Lower lobe of right lung (tissue), 2 donors: Measurements from ENCODE around the gene HAUS7. TPM values are rescaled to one million over a fixed set of nuclear protein-coding genes. Genes with fewer than 3 reads are reported as not detected.

Source experiments
- ATAC-seq, 2 donors: fragments of 200-7000 bp; cut with Tn5 transposase; one replicate each; pipeline ENCODE4 v1.9.1; 2020 to 2022; ENCODE audit warnings: mild to moderate bottlenecking in 2 of 2, moderate library complexity in 2 of 2
- DNase-seq: peaks from one replicate; pipeline ENCODE4 v3.0.0-alpha.2; 2020
- H3K27ac ChIP-seq: fragments of 200-600 bp; one replicate; pipeline ENCODE4 v1.8.0; 2022
- H3K27me3 ChIP-seq: fragments of 200-600 bp; one replicate; pipeline ENCODE4 v1.8.0; 2022; ENCODE audit warnings: low read depth
- H3K36me3 ChIP-seq: fragments of 200-600 bp; one replicate; pipeline ENCODE4 v1.8.0; 2022; ENCODE audit warnings: mild to moderate bottlenecking
- H3K4me1 ChIP-seq: fragments of 200-600 bp; one replicate; pipeline ENCODE4 v1.8.0; 2022
- H3K4me3 ChIP-seq: fragments of 200-600 bp; one replicate; pipeline ENCODE4 v1.8.0; 2022; ENCODE audit warnings: mild to moderate bottlenecking
- H3K9me3 ChIP-seq: fragments of 200-600 bp; one replicate; pipeline ENCODE4 v1.8.0; 2022
- intact Hi-C: fragments of 100-400 bp; cut with DNase I; formaldehyde crosslinking; loops from one replicate; pipeline ENCODE4 v1.11.0; 2022
- total RNA-seq: library from RNA; stranded (reverse); fragmentation: NEBNext Ultra II Directional; extraction: Animal tissue kit (Norgen Biotek cat#: 25700); gene quantifications from one replicate; pipeline ENCODE4 v1.2.1, GENCODE V29; 2021
- TF ChIP-seq, protein P1 (sequence below): fragments of 200-600 bp; IDR thresholded peaks from one replicate; pipeline ENCODE4 v1.8.0; 2022; ENCODE audit warnings: antibody characterized with exemption, mild to moderate bottlenecking
- donor health status: DM: no; HTN: yes; CAD: no; lungs with severe emphysema.

The HAUS7 gene
- total RNA-seq, 1 donor from 2014 or later, result 22.7 TPM

DNA sequence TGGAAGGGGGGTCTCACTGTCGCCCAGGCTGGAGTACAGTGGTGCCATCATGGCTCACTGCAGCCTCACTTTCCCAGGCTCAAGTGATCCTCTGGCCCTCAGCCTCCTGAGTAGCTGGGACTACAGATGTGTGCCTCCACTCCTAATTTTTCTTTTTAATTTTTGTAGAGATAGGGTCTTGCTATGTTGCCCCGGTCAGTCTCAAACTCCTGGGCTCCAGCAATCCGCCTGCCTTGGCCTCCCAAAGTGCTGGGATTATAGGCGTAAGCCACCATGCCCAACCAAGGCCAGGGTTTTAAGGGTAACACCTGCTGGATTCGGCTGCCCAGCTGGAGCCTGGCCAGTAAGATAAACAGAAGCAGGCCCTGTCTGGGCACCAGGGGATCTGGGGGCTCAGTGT, 27.9 kb downstream of the HAUS7 start:
- no peaks in the 10 kb centered on the region for H3K9me3 ChIP-seq
- H3K27me3 ChIP-seq, result no peaks in the 10 kb centered on the region
- no peak overlapping the region for H3K4me3 ChIP-seq
- TF ChIP-seq, protein P1, sequence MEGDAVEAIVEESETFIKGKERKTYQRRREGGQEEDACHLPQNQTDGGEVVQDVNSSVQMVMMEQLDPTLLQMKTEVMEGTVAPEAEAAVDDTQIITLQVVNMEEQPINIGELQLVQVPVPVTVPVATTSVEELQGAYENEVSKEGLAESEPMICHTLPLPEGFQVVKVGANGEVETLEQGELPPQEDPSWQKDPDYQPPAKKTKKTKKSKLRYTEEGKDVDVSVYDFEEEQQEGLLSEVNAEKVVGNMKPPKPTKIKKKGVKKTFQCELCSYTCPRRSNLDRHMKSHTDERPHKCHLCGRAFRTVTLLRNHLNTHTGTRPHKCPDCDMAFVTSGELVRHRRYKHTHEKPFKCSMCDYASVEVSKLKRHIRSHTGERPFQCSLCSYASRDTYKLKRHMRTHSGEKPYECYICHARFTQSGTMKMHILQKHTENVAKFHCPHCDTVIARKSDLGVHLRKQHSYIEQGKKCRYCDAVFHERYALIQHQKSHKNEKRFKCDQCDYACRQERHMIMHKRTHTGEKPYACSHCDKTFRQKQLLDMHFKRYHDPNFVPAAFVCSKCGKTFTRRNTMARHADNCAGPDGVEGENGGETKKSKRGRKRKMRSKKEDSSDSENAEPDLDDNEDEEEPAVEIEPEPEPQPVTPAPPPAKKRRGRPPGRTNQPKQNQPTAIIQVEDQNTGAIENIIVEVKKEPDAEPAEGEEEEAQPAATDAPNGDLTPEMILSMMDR, result no peak
- intact Hi-C loops, result no loop called here
- H3K36me3 ChIP-seq, result peaks cover 4% of the 10 kb centered on the region
- H3K27ac ChIP-seq, result no peak overlapping the region
- DNase-seq (no peak), ATAC-seq (no peak)
- no peaks in the 10 kb centered on the region for H3K4me1 ChIP-seq

DNA sequence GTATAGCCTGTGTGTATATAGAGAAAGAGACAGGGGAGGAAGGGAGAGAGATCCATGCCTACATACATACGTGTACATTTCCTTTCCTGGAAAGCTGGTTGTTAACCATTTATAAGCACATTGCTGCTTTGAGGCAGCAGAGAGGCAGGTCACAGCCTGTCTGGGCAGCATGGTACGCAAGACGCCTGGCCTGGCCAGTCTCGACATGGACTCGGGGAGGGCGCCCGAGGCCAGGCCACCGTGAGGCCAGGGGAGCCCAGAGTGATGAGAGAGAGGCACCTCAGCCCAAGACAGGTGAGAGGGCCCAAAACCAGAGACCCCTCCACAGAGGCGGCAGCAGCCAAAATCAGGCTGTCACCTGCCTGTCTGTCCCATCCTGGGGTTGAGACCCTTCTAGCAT, 28.4 kb downstream of the HAUS7 start:
- no peaks in the 10 kb centered on the region for H3K27me3 ChIP-seq
- TF ChIP-seq, protein P1, result no peak
- no peaks in the 10 kb centered on the region for H3K4me1 ChIP-seq
- no peak for ATAC-seq
- H3K27ac ChIP-seq, result no peak overlapping the region
- intact Hi-C loops, result no loop called here
- no peaks in the 10 kb centered on the region for H3K9me3 ChIP-seq
- no peaks in the 10 kb centered on the region for H3K36me3 ChIP-seq
- no peak for DNase-seq
- H3K4me3 ChIP-seq, result no peak overlapping the region

DNA sequence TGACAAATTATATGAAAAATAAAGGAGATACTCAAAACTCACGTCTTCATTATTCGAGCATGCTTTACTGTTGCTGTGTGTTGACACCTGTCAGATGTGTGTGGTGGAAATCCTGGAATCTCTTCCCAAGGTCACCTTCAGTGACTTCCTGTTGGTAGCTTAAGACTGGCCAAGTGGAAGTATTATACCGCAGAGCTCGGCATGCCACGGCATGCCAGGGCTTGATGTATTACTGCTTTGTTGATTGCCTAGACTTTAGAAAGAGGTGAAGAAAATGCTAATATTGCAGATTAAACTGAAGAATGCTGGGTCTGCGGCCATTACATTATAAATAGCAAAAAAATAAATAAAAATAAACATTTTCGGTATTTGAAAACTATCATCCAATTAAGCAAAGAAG, 29.1 kb downstream of the HAUS7 start:
- Histone ChIP-seq H3K27ac (no peak overlapping the region), H3K4me3 (no peak overlapping the region), H3K4me1 (no peaks in the 10 kb centered on the region), H3K9me3 (no peaks in the 10 kb centered on the region), H3K27me3 (no peaks in the 10 kb centered on the region), H3K36me3 (no peaks in the 10 kb centered on the region)
- DNase-seq, result no peak
- TF ChIP-seq, protein P1, result no peak
- intact Hi-C loops, result no loop called here
- ATAC-seq, result no peak

DNA sequence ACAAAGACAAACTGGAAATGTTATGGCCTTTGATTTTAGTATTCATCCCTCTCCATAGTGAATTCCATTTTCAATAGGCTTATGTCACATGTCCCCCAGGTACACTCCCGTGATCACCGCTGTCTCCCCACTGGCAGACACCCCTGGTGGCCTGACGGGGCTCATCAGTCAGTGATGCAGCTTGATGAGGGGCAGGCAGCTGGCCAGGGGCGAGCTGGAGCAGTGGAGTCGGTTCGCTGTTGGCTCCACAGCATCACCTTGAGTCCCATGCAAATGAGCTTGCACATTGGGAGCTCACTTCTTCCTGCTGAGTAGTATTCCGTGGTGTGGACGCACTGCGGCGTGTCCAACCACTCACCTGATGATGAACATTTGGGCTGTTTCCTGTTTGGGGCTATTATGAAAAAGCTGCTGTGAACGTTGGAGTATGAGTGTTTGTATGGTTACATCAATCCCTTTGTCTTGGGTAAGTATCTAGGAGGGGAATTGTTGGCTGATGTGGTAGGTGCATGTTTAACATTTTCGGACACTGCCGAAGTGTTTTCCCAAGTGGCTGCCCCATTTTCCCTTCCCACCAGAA, 29.7 kb downstream of the HAUS7 start:
- ATAC-seq (no peak), DNase-seq (no peak)
- TF ChIP-seq, protein P1, result no peak
- Histone ChIP-seq H3K27ac (no peak overlapping the region), H3K27me3 (no peaks in the 10 kb centered on the region), H3K9me3 (no peaks in the 10 kb centered on the region), H3K4me1 (no peaks in the 10 kb centered on the region), H3K36me3 (no peaks in the 10 kb centered on the region), H3K4me3 (no peak overlapping the region)
- intact Hi-C loops, result no loop called here

DNA sequence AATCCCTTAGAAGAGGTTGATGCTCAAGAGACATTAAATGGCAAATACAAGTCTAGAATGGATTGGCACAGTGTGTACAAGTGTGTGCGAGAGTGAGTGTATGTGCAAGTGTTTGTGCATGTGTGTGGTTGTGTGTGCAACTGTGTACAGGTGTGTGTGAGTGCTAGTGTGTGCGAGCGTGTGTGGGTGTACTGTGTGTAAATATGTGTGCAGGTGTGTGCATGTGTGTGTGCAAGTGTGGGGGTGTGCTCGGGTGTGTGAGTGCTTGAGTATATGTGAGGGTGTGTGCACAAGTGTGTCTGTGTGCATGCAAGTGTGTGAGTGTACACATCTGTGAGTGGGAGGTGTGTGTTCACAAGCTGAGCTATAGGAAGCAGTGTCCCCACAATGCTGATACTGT, 30.4 kb downstream of the HAUS7 start:
- no peak for ATAC-seq

More for the DNA sequence above, 30.4 kb downstream of the HAUS7 start:
- H3K4me3 ChIP-seq, result no peak overlapping the region
- H3K4me1 ChIP-seq, result no peaks in the 10 kb centered on the region
- intact Hi-C loops, result no loop called here
- H3K36me3 ChIP-seq, result no peaks in the 10 kb centered on the region
- TF ChIP-seq, protein P1, result no peak
- no peaks in the 10 kb centered on the region for H3K9me3 ChIP-seq
- DNase-seq, result no peak
- H3K27me3 ChIP-seq, result no peaks in the 10 kb centered on the region
- H3K27ac ChIP-seq, result no peak overlapping the region
